SK-N-SH (cell line): ENCODE results near the gene GLIS1. TPM values are rescaled to one million over a fixed set of nuclear protein-coding genes. Genes with fewer than 3 reads are reported as not detected.

Source experiments
- CTCF ChIA-PET: fragments of 300-600, 350-600 bp; formaldehyde crosslinking; extraction: SDS; loops from one replicate; lab custom pipeline; 2021; lab: Yijun Ruan, JAX
- POLR2A ChIA-PET: fragments of 350-600 bp; sonication (Branson Sonifier 250); formaldehyde crosslinking; extraction: SDS; loops from one replicate; lab custom pipeline; 2020; ENCODE audit warnings: antibody characterized with exemption, inconsistent platforms; lab: Yijun Ruan, JAX
- DNase-seq: peaks from one replicate; pipeline ENCODE4 v3.0.0; 2012
- H2AFZ ChIP-seq: fragments of 200-600 bp; sonication (generic); 2 replicates; pipeline ENCODE4 v1.8.1; 2016; ENCODE audit warnings: antibody characterized with exemption, mild to moderate bottlenecking, low read depth
- H3F3A ChIP-seq: fragments of 200-600 bp; sonication (generic); replicated peaks from 2 replicates; pipeline ENCODE3; 2016; ENCODE audit warnings: antibody characterized with exemption, mild to moderate bottlenecking; ENCODE audit not compliant: insufficient read depth
- H3K27ac ChIP-seq, 2 experiments: fragments of 200-500 bp in 1 of 2; fragments of 200-600 bp in 1 of 2; sonication (Bioruptor generic) in 1 of 2; sonication (generic), shearing (Covaris generic) in 1 of 2; 2 replicates each; pipeline versions ENCODE4 v1.5.1 to v1.6.1; 2014 to 2016; ENCODE audit warnings: low read depth in 2 of 2, inconsistent platforms in 1 of 2, low read length in 1 of 2, mild to moderate bottlenecking in 1 of 2, mixed read lengths in 1 of 2
- H3K27me3 ChIP-seq: fragments of 200-600 bp; sonication (generic), shearing (Covaris generic); 2 replicates; pipeline ENCODE4 v1.6.1; 2016; ENCODE audit warnings: mixed run types; ENCODE audit not compliant: insufficient read depth
- H3K36me3 ChIP-seq, 2 experiments: fragments of 200-500 bp in 1 of 2; fragments of 200-600 bp in 1 of 2; sonication (Bioruptor generic) in 1 of 2; sonication (generic) in 1 of 2; replicated peaks in 1 of 2; 2 replicates each; pipeline versions ENCODE3 to v1.5.1; 2014 to 2016; ENCODE audit warnings: low read length in 1 of 2, mild to moderate bottlenecking in 1 of 2; ENCODE audit not compliant: insufficient read depth in 2 of 2, control insufficient read depth in 1 of 2
- H3K4me1 ChIP-seq, 2 experiments: fragments of 200-500 bp in 1 of 2; fragments of 200-600 bp in 1 of 2; sonication (Bioruptor generic) in 1 of 2; sonication (generic), shearing (Covaris generic) in 1 of 2; 2 replicates each; pipeline versions ENCODE4 v1.5.1 to v1.6.1; 2014 to 2016; ENCODE audit warnings: low read depth in 1 of 2, low read length in 1 of 2, mixed run types in 1 of 2; ENCODE audit not compliant: insufficient read depth in 2 of 2, control insufficient read depth in 1 of 2
- H3K4me2 ChIP-seq: fragments of 200-600 bp; sonication (generic), shearing (Covaris generic); 2 replicates; pipeline ENCODE4 v1.6.1; 2017; ENCODE audit warnings: mixed run types
- H3K4me3 ChIP-seq, 2 experiments: fragments of 200-500 bp in 1 of 2; fragments of 200-600 bp in 1 of 2; sonication (Bioruptor generic) in 1 of 2; sonication (generic), shearing (Covaris generic) in 1 of 2; 2 replicates each; pipeline versions ENCODE4 v1.5.1 to v1.8.1; 2014 to 2016; ENCODE audit warnings: low read depth in 2 of 2, inconsistent platforms in 1 of 2, low read length in 1 of 2, mild to moderate bottlenecking in 1 of 2, mixed read lengths in 1 of 2, moderate library complexity in 1 of 2
- H3K79me2 ChIP-seq: fragments of 200-600 bp; sonication (generic); 2 replicates; pipeline ENCODE4 v1.8.1; 2017; ENCODE audit warnings: mild to moderate bottlenecking; ENCODE audit not compliant: insufficient read depth
- H3K9ac ChIP-seq: fragments of 200-600 bp; sonication (generic); 2 replicates; pipeline ENCODE4 v1.6.1; 2017; ENCODE audit warnings: mixed run types
- H3K9me2 ChIP-seq: fragments of 200-600 bp; sonication (generic); 2 replicates; pipeline ENCODE4 v1.6.1; 2017; ENCODE audit warnings: mixed run types
- H3K9me3 ChIP-seq: fragments of 200-600 bp; sonication (generic); 2 replicates; pipeline ENCODE4 v1.6.1; 2017; ENCODE audit warnings: mixed run types, mild to moderate bottlenecking, moderate library complexity
- H4K20me1 ChIP-seq: fragments of 200-600 bp; sonication (generic); 2 replicates; pipeline ENCODE4 v1.6.1; 2017; ENCODE audit warnings: mild to moderate bottlenecking, mixed run types; ENCODE audit not compliant: insufficient read depth
- CHD2 ChIP-seq: fragments of 150-350 bp; IDR thresholded peaks from 2 replicates; pipeline ENCODE4 v1.6.1; 2018; ENCODE audit warnings: low read length; ENCODE audit not compliant: partially characterized antibody
- JUND ChIP-seq: IDR thresholded peaks from 2 replicates; pipeline ENCODE4 v1.4.0; 2012
- MXI1 ChIP-seq: IDR thresholded peaks from 2 replicates; pipeline ENCODE4 v1.6.1; 2012; ENCODE audit warnings: mild to moderate bottlenecking, low read depth, low read length, improper control_type of control experiment
- NRF1 ChIP-seq: IDR thresholded peaks from 2 replicates; pipeline ENCODE4 v1.6.1; 2012; ENCODE audit warnings: low read depth, mild to moderate bottlenecking, low read length
- POLR2AphosphoS5 ChIP-seq: IDR thresholded peaks from 2 replicates; pipeline ENCODE4 v1.6.1; 2012; ENCODE audit warnings: low read depth, low read length
- RAD21 ChIP-seq: IDR thresholded peaks from 2 replicates; pipeline ENCODE4 v1.6.1; 2012; ENCODE audit warnings: mild to moderate bottlenecking, low read length
- RXRA ChIP-seq: IDR thresholded peaks from 2 replicates; pipeline ENCODE4 v1.4.0; 2012; ENCODE audit warnings: low read depth, mild to moderate bottlenecking, borderline replicate concordance
- TAF1 ChIP-seq: IDR thresholded peaks from 2 replicates; pipeline ENCODE4 v1.6.1; 2012; ENCODE audit warnings: low read depth, mild to moderate bottlenecking, low read length, moderate library complexity, borderline replicate concordance
- TCF12 ChIP-seq: IDR thresholded peaks from 2 replicates; pipeline ENCODE4 v1.4.0; 2012
- TEAD4 ChIP-seq: IDR thresholded peaks from 2 replicates; pipeline ENCODE4 v1.4.0; 2012; ENCODE audit warnings: mild to moderate bottlenecking, borderline replicate concordance; ENCODE audit not compliant: insufficient read depth
- WGBS: methylation state at CpG from one replicate; pipeline ENCODE4 v1.1.6; 2017; ENCODE audit warnings: low lambda C conversion rate; 5-methylcytosine and 5-hydroxymethylcytosine counted together
- polyA plus RNA-seq, 3 experiments: library from polyadenylated mRNA; depleted of rRNA; stranded (reverse); fragments of >200 nt; gene quantifications; 2 replicates each; pipeline ENCODE4 v1.2.3, GENCODE V29; 2012
- TF ChIP-seq, protein P1 (sequence below): IDR thresholded peaks from 2 replicates; pipeline ENCODE4 v1.4.0; 2012; ENCODE audit warnings: low read depth, borderline replicate concordance
- TF ChIP-seq, protein P2 (sequence below): fragments of 150-350 bp; IDR thresholded peaks from 2 replicates; pipeline ENCODE4 v1.6.1; 2017; ENCODE audit warnings: antibody characterized with exemption, low read length, low read depth, borderline replicate concordance
- TF ChIP-seq, protein P3 (sequence below): IDR thresholded peaks from 2 replicates; pipeline ENCODE4; 2012
- TF ChIP-seq, protein P4 (sequence below): fragments of 150-350 bp; IDR thresholded peaks from 2 replicates; pipeline ENCODE4 v1.6.1; 2016; ENCODE audit warnings: mild to moderate bottlenecking, low read depth, low read length
- TF ChIP-seq, protein P5 (sequence below): IDR thresholded peaks from 2 replicates; pipeline ENCODE4 v1.4.0; 2012; ENCODE audit warnings: low read depth, borderline replicate concordance

Gene GLIS1
- polyA plus RNA-seq, 1 of the 3 experiments (the other 2 are of a cell fraction): 0.13 TPM

DNA sequence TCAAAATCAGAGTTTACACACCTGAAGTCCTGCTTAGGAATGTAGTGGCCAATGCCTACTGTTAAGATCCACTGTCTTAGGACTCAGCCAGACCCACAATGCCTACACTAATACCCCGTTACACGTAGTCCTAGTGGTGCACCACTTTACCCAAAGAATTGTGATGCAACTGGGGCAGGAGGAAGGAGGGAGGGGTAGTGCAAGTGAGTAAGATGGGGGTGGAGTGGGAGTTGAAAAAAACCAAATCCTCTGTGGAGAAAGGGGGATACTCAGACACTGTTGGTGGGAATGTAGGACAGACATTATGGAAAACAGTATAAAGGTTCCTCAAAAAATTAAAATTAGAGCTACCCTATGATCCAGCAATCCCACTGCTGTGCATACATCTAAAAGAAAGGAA lies 19.5 kb downstream of the GLIS1 start:
- Histone ChIP-seq H2AFZ (no peak overlapping the region), H3K9me3 (no peaks in the 10 kb centered on the region)
- POLR2A ChIA-PET: no interaction called here
- CTCF ChIA-PET: interaction anchor here (1.3 to 1.7 kb wide), 3 partner anchors 9 to 234 kb away, joined by 3 to 6 read pairs (median 4); no protein-coding TSS in a partner anchor
- TF ChIP-seq MXI1: no peak
- no peak for TF ChIP-seq POLR2AphosphoS5
- TF ChIP-seq, all 33 proteins: peak for 0
- H3F3A ChIP-seq: no peaks in the 10 kb centered on the region
- H3K36me3 ChIP-seq: no peaks in the 10 kb centered on the region
- H3K4me3 ChIP-seq: no peak overlapping the region
- H3K79me2 ChIP-seq: no peaks in the 10 kb centered on the region
- H3K27me3 ChIP-seq: no peaks in the 10 kb centered on the region
- H3K4me2 ChIP-seq: no peak overlapping the region
- H3K27ac ChIP-seq: no peak overlapping the region
- H3K9me2 ChIP-seq: no peaks in the 10 kb centered on the region
- H4K20me1 ChIP-seq: no peaks in the 10 kb centered on the region
- DNase-seq: no peak
- no peaks in the 10 kb centered on the region for H3K4me1 ChIP-seq
- H3K9ac ChIP-seq: no peak overlapping the region
- 85% methylated on average over 2 of the region's 2 CpGs for WGBS

DNA sequence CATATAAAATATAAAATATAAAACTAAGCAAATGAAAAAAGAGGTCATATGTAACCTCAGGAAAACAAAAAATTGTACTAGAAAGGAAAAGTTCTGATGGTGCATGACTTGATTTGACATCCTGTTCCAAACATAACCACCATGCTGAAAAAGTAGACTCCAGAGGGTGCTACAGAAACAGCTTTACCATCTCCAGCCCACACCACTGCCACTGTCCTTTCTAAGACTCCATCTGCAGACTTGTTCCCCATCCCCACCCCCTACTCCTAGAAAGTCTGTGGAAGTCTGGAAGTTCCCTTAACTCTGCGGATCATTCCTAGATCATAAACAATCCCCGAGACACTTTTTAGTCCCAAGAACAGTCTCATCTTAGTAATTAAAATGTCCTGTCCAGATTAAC lies 20.5 kb downstream of the GLIS1 start:
- CTCF ChIA-PET: interaction anchor here (1.7 kb wide), 1 partner anchor 233 kb away, joined by 6 read pairs; no protein-coding TSS in a partner anchor
- DNase-seq: no peak
- no peaks in the 10 kb centered on the region for H3K4me1 ChIP-seq
- H3K4me3 ChIP-seq: no peak overlapping the region
- H4K20me1 ChIP-seq: no peaks in the 10 kb centered on the region
- H3K9me3 ChIP-seq: no peaks in the 10 kb centered on the region
- H2AFZ ChIP-seq: no peak overlapping the region
- H3K27ac ChIP-seq: no peak overlapping the region
- TF ChIP-seq, protein P1, sequence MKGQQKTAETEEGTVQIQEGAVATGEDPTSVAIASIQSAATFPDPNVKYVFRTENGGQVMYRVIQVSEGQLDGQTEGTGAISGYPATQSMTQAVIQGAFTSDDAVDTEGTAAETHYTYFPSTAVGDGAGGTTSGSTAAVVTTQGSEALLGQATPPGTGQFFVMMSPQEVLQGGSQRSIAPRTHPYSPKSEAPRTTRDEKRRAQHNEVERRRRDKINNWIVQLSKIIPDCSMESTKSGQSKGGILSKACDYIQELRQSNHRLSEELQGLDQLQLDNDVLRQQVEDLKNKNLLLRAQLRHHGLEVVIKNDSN: no peak
- TF ChIP-seq TCF12 (no peak), TEAD4 (no peak), CHD2 (no peak), RAD21 (no peak), JUND (no peak), NRF1 (no peak), RXRA (no peak), MXI1 (no peak), TAF1 (no peak)
- TF ChIP-seq, protein P2, sequence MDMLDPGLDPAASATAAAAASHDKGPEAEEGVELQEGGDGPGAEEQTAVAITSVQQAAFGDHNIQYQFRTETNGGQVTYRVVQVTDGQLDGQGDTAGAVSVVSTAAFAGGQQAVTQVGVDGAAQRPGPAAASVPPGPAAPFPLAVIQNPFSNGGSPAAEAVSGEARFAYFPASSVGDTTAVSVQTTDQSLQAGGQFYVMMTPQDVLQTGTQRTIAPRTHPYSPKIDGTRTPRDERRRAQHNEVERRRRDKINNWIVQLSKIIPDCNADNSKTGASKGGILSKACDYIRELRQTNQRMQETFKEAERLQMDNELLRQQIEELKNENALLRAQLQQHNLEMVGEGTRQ: no peak
- TF ChIP-seq, protein P3, sequence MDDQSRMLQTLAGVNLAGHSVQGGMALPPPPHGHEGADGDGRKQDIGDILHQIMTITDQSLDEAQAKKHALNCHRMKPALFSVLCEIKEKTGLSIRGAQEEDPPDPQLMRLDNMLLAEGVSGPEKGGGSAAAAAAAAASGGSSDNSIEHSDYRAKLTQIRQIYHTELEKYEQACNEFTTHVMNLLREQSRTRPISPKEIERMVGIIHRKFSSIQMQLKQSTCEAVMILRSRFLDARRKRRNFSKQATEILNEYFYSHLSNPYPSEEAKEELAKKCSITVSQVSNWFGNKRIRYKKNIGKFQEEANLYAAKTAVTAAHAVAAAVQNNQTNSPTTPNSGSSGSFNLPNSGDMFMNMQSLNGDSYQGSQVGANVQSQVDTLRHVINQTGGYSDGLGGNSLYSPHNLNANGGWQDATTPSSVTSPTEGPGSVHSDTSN: no peak
- TF ChIP-seq, protein P4, sequence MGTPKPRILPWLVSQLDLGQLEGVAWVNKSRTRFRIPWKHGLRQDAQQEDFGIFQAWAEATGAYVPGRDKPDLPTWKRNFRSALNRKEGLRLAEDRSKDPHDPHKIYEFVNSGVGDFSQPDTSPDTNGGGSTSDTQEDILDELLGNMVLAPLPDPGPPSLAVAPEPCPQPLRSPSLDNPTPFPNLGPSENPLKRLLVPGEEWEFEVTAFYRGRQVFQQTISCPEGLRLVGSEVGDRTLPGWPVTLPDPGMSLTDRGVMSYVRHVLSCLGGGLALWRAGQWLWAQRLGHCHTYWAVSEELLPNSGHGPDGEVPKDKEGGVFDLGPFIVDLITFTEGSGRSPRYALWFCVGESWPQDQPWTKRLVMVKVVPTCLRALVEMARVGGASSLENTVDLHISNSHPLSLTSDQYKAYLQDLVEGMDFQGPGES: no peak
- TF ChIP-seq, protein P5, sequence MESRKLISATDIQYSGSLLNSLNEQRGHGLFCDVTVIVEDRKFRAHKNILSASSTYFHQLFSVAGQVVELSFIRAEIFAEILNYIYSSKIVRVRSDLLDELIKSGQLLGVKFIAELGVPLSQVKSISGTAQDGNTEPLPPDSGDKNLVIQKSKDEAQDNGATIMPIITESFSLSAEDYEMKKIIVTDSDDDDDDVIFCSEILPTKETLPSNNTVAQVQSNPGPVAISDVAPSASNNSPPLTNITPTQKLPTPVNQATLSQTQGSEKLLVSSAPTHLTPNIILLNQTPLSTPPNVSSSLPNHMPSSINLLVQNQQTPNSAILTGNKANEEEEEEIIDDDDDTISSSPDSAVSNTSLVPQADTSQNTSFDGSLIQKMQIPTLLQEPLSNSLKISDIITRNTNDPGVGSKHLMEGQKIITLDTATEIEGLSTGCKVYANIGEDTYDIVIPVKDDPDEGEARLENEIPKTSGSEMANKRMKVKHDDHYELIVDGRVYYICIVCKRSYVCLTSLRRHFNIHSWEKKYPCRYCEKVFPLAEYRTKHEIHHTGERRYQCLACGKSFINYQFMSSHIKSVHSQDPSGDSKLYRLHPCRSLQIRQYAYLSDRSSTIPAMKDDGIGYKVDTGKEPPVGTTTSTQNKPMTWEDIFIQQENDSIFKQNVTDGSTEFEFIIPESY: no peak
- no peaks in the 10 kb centered on the region for H3K9me2 ChIP-seq
- no peaks in the 10 kb centered on the region for H3K79me2 ChIP-seq
- H3K4me2 ChIP-seq: no peak overlapping the region
- no peak overlapping the region for H3K9ac ChIP-seq
- H3K27me3 ChIP-seq: no peaks in the 10 kb centered on the region
- 72% methylated on average over 2 of the region's 2 CpGs for WGBS
- POLR2A ChIA-PET: no interaction called here
- H3F3A ChIP-seq: no peaks in the 10 kb centered on the region
- H3K36me3 ChIP-seq: no peaks in the 10 kb centered on the region
